Bone marrow (tissue), 2 donors: ENCODE measurements around the gene PRELP.
"Not testable (repeated sequence)": the region's sequence is repeated elsewhere in the genome, so short reads cannot be mapped to it uniquely, and the experiment has no call there.

Experiments used
- DNase-seq, 2 donors: peaks; one replicate each; lab custom pipeline; 2025; lab: John Stamatoyannopoulos, UW

The PRELP gene

DNA sequence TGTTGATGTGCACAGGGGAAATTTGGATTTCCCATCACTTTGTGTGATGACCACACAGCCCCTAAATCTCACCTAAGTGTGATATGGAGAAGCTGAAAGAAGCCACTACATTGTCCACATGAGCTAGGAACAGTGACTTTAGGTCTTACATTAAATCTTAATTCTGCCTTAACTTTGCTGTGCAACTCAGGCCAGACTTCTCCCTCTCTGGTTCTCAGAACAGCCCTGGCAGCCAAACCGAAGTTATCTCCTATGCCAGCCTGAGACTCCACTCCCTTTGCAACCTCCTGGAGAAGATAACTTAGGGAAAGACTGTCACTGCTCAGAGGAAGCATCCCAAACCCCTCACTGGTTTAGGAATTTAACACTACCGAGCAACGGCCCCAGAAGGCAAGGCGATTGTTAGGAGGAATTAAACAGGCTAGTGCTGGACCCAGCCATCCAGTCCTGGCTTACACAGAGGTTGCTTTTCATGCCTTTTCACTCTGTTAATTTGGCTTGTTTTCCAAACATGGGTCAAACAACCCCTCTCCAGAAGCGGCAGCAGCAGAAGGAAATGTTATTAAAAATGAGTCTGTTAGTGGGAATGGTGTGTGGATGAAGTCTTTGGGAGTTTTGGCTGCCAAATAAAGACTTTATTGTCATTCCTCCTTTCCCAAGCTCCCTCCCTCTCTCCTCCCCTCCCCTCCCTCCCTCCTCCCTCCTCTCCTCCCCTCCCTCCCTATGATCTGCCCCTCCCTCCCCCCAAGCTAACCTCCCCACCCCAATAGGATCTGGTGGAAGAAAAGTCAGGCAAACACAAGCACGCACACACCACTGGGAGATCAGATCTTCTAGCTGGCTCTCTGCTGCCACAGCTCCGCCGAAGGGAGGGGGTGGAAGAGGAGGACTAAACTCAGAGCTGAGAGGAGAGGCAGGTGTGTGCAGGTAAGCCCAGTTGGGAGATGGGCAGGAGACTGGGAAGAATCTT is at the start of gene PRELP:
TSS of gene PRELP (plus strand) at position 795 of the 970 bp plus-strand sequence. CDS start 7,379 bp downstream, outside the sequence.
- DNase-seq = no peak

- DNase-seq = no peak
These were observed 49.2 kb upstream of the PRELP start for GRCh38 chr1:203426366-203426765.

- DNase-seq = no peak
These were observed 48.7 kb upstream of the PRELP start for GRCh38 chr1:203426870-203427269.

- DNase-seq = no peak
These were observed 48.2 kb upstream of the PRELP start for GRCh38 chr1:203427451-203427850.

- no peak for DNase-seq
These were observed 46.5 kb upstream of the PRELP start for GRCh38 chr1:203428981-203429599.

DNA sequence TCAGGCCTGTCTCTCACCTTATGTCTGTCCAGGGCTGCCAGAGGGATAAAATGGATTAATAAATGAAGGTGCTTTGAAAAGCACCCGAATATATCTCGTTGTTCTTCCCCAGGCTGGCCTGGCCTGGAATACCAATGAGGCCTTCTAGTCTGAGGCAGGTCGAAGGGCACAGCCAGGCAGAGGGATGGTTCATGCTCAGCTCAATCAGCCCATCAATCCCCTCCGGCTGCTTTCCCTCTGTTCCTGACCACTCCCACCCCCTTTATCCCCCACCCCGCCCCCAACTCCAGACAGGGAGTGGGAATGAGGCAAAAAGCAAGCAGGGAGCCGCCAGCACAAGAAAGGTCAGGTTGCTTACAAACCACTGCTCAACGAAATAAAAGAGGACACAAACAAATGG is 40.0 kb upstream of the PRELP start:
- no peak for DNase-seq

- no peak for DNase-seq
These were observed 37.8 kb upstream of the PRELP start for GRCh38 chr1:203437696-203438315.

- DNase-seq = no peak
These were observed 36.4 kb upstream of the PRELP start for GRCh38 chr1:203439131-203439730.

GRCh38 chr1:203440771-203441170 is 34.8 kb upstream of the PRELP start:
- no peak for DNase-seq

GRCh38 chr1:203441766-203442165 is 33.8 kb upstream of the PRELP start:
- no peak for DNase-seq

- DNase-seq = no peak
These were observed 32.8 kb upstream of the PRELP start for GRCh38 chr1:203442821-203443220.

GRCh38 chr1:203443296-203443695 is 32.3 kb upstream of the PRELP start:
- DNase-seq = no peak

GRCh38 chr1:203444171-203444576 is 31.4 kb upstream of the PRELP start:
- DNase-seq = no peak

- no peak for DNase-seq
These were observed 28.5 kb upstream of the PRELP start for GRCh38 chr1:203447151-203447550.

DNA sequence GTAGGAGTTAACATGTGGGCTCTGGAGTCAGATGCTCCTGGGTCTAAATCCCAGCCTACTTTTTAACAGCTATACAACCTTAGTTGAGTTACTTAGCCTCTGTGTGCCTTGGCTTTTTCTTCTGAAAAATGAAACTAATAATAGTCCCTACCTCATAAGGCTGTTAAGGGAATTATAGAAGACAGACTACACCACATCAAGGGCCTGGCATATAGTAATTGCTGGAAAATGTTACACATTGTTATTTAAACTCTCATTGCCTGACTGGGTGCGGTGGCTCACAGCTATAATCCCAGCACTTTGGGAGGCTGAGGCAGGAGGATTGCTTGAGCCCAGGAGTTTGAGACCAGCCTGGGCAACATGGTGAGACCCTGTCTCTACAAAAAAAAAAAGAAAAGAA is 28.0 kb upstream of the PRELP start:
- not testable (repeated sequence) for DNase-seq

GRCh38 chr1:203448521-203449061 is 27.0 kb upstream of the PRELP start:
- no peak for DNase-seq

- DNase-seq = no peak
These were observed 25.6 kb upstream of the PRELP start for GRCh38 chr1:203450001-203450400.

GRCh38 chr1:203450479-203451149 is 25.0 kb upstream of the PRELP start:
- DNase-seq = no peak

GRCh38 chr1:203451836-203452784 is 23.5 kb upstream of the PRELP start:
- no peak for DNase-seq

DNA sequence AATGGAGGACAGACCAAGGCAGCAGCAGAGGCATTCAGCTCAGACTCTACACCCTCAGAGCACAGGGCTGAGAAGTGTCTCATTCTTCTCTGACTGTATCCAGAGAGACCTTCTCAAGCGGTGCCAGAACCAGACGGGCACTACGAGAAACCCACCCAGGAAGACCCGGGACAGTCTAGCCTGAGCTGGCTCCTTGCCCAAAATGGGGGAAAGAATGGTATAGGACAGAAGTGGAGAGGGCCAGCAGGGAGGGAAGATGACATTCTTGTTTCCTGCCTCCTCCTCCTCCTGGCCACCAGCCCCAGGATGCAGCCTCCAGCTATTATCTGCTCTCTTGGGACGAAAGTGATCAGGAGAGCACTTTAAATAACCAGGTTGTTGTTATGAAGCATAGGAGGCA is 22.6 kb upstream of the PRELP start:
- DNase-seq = no peak
